Measurements from ENCODE around the gene VWA8.
"Not testable (repeated sequence)": the region's sequence is repeated elsewhere in the genome, so short reads cannot be mapped to it uniquely, and the experiment has no call there.

The VWA8 gene

GRCh38 chr13:41608111-41608838 lies 352.6 kb downstream of the VWA8 start:
- DNase-seq = no peak

- DNase-seq = no peak
Measured at GRCh38 chr13:41606646-41607045, 354.3 kb downstream of the VWA8 start.

GRCh38 chr13:41605319-41606285 lies 355.3 kb downstream of the VWA8 start:
- DNase-seq = no peak

GRCh38 chr13:41603917-41604316 lies 357.0 kb downstream of the VWA8 start:
- no peak for DNase-seq

GRCh38 chr13:41601718-41602445 lies 359.0 kb downstream of the VWA8 start:
- no peak for DNase-seq

GRCh38 chr13:41599619-41600018 lies 361.3 kb downstream of the VWA8 start:
- no peak for DNase-seq

- no peak for DNase-seq
Measured at GRCh38 chr13:41597348-41598041, 363.4 kb downstream of the VWA8 start.

GRCh38 chr13:41596190-41596589 lies 364.7 kb downstream of the VWA8 start:
- DNase-seq = no peak

- DNase-seq = no peak
Measured at GRCh38 chr13:41595298-41595697, 365.6 kb downstream of the VWA8 start.

- DNase-seq = no peak
Measured at GRCh38 chr13:41590643-41591042, 370.3 kb downstream of the VWA8 start.

- no peak for DNase-seq
Measured at GRCh38 chr13:41590122-41590521, 370.8 kb downstream of the VWA8 start.

GRCh38 chr13:41589434-41589833 lies 371.5 kb downstream of the VWA8 start:
- DNase-seq = no peak

- no peak for DNase-seq
Measured at GRCh38 chr13:41588899-41589298, 372.0 kb downstream of the VWA8 start.

- no peak for DNase-seq
Measured at GRCh38 chr13:41588448-41588847, 372.5 kb downstream of the VWA8 start.

- DNase-seq = no peak
Measured at GRCh38 chr13:41587490-41587889, 373.4 kb downstream of the VWA8 start.

GRCh38 chr13:41586216-41586615 lies 374.7 kb downstream of the VWA8 start:
- no peak for DNase-seq

GRCh38 chr13:41582027-41582463 lies 378.9 kb downstream of the VWA8 start:
- DNase-seq = no peak

- no peak for DNase-seq
Measured at GRCh38 chr13:41580345-41580744, 380.6 kb downstream of the VWA8 start.

- DNase-seq = no peak
Measured at GRCh38 chr13:41579881-41580280, 381.0 kb downstream of the VWA8 start.

GRCh38 chr13:41579168-41579567 lies 381.7 kb downstream of the VWA8 start:
- DNase-seq = no peak

- DNase-seq = no peak
Measured at GRCh38 chr13:41578371-41578770, 382.5 kb downstream of the VWA8 start.

GRCh38 chr13:41577436-41577835 lies 383.5 kb downstream of the VWA8 start:
- no peak for DNase-seq

- DNase-seq = not testable (repeated sequence)
Measured at GRCh38 chr13:41573640-41574039, 387.3 kb downstream of the VWA8 start.
